ENCODE data around the gene MAT2A. TPM values are rescaled to one million over a fixed set of nuclear protein-coding genes. Genes with fewer than 3 reads are reported as not detected.

Gene MAT2A
- total RNA-seq, 2 donors from 2014 or later = 103 to 134 TPM

DNA sequence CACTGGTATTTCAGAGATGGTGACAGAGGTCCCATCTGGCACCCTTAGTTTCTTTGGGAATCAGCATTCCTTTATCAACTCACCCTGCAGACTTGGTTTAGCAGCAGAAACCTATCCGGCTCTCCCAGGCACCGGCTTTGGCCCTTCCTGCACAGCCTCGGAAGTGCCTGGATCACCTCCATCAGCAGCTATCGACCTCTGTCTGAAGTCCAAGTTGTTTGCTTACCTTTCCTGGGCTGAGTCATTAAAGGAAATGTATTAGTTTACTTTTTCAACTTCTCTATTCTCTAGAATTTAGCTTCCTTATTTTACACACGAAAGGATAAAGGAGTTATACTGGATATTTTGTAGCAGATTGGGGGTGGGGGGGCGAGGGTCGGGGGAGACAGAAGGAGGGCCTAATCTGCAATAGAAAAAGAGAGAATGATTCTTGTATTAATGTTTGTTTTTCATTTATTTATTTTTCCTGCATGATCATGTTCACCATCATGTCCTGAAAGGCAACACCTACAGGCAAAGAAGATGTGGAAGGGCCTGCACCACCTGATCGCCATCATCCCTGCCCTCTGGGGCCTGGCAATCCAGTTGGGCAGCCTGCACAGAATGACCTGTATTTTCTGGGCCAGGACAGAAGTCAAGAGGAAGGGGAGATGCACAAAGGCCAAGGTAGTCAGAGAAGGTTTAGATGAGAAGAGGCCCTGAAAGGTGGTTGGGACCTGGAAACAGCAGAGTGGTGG is 22.1 kb upstream of the MAT2A start:
- WGBS = 29% methylated on average over 8 of the region's 8 CpGs
- peak; percentile 33 for DNase-seq (ENCODE audit: low spot score)
- TF ChIP-seq POLR2A (IDR thresholded peaks at IDR 0.05) (no peak), CTCF (IDR thresholded peaks at IDR 0.05) (no peak), POLR2AphosphoS5 (IDR thresholded peaks at IDR 0.05) (peak; percentile 24)
- Histone ChIP-seq H3K9me3 (no peaks in the 10 kb centered on the region), H3K4me3 (no peak overlapping the region), H3K4me1 (replicated peaks) (no peaks in the 10 kb centered on the region), H3K27ac (peak overlapping the region; percentile 45 to 55), H3K27me3 (replicated peaks; ENCODE audit: insufficient read depth) (no peaks in the 10 kb centered on the region), H3K36me3 (no peaks in the 10 kb centered on the region)
- intact Hi-C loops (cut with DNase I) = no loop called here

GRCh38 chr2:85522090-85522647 is 16.8 kb upstream of the MAT2A start:
- intact Hi-C loops (cut with DNase I) = no loop called here

DNA sequence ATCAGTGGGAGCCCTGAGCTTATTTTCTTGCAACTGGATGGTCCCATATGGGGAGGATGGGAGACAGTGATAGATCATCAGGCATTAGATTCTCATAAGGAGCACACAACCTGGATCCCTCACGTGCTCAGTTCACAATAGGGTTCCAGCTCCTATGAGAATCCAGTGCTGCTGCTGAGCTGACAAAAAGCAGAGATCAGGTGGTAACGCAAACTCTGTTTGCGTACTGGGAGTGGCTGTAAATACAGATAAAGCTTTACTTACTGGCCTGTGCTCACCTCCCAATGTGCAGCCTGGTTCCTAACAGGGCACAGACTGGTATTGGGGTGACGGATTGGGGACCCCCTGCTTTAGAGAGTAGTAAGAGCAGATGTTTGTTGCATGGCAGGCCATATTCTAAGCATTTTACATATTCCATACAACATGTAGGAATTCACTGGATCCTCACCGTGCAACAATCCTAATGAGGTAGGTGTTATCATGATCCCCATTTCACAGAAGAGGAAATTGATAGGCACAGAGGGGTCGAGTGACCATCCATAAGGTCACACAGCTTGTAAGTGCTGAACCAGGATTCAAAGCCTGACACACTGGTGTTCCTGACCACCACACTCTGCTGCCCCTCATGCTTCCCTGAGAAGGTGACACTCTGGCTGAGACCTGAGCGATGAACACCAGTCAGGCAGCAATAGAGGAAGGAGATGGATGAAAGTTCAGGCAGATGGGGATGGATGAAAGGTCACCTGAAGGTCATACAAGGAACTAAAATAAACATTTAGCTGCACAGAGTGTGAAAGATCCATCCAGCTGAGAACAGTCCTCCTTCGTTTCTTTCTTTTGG is 15.7 kb upstream of the MAT2A start:
- no peaks in the 10 kb centered on the region for H3K36me3 ChIP-seq
- WGBS = 66% methylated on average over 8 of the region's 8 CpGs
- peak overlapping the region; percentile 62 to 75 for H3K27ac ChIP-seq
- intact Hi-C loops (cut with DNase I) = no loop called here
- no peaks in the 10 kb centered on the region for H3K27me3 ChIP-seq (replicated peaks; ENCODE audit: insufficient read depth)
- H3K4me1 ChIP-seq (replicated peaks) = peaks cover 21% of the 10 kb centered on the region
- no peak overlapping the region for H3K4me3 ChIP-seq
- TF ChIP-seq POLR2A (IDR thresholded peaks at IDR 0.05) (no peak), CTCF (IDR thresholded peaks at IDR 0.05) (no peak), POLR2AphosphoS5 (IDR thresholded peaks at IDR 0.05) (peak; percentile 51)
- H3K9me3 ChIP-seq = no peaks in the 10 kb centered on the region
- peak; percentile 27 for DNase-seq (ENCODE audit: low spot score)

More at GRCh38 chr2:85522090-85522647, 16.8 kb upstream of the MAT2A start:
- no peaks in the 10 kb centered on the region for H3K9me3 ChIP-seq
- no peaks in the 10 kb centered on the region for H3K36me3 ChIP-seq
- H3K4me1 ChIP-seq (replicated peaks) = peaks cover 21% of the 10 kb centered on the region
- no peak overlapping the region for H3K27ac ChIP-seq
- no peaks in the 10 kb centered on the region for H3K27me3 ChIP-seq (replicated peaks; ENCODE audit: insufficient read depth)
- no peak for DNase-seq (ENCODE audit: low spot score)
- H3K4me3 ChIP-seq = no peak overlapping the region
- TF ChIP-seq POLR2A (IDR thresholded peaks at IDR 0.05) (no peak), CTCF (IDR thresholded peaks at IDR 0.05) (no peak), POLR2AphosphoS5 (IDR thresholded peaks at IDR 0.05) (no peak)
- WGBS = 85% methylated on average over 6 of the region's 6 CpGs

DNA sequence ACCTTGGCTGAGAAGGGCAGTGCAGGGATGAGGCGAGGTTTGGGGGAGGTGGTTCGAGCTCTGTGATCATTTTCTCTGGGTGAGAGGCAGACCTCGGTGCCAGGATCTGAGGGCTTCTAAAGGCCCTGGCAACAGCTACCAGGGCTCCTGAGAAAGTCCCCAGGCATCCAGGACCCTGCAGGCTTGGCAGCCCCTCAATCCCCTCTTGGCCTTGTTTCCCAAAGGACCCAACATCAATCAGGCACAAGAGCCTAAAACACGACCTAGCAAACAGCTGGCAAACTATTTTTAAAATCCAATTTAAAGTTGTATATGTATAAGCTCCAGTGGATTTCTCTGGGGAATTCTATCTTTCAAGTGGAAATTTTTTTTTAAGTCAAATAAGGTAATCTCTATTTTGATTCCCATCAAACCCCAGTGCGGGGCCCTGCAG is 15.0 kb upstream of the MAT2A start:
- TF ChIP-seq POLR2AphosphoS5 (IDR thresholded peaks at IDR 0.05) (no peak), CTCF (IDR thresholded peaks at IDR 0.05) (no peak), POLR2A (IDR thresholded peaks at IDR 0.05) (no peak)
- intact Hi-C loops (cut with DNase I) = no loop called here
- Histone ChIP-seq H3K27ac (peak overlapping the region; percentile 62 to 75), H3K4me1 (replicated peaks) (peaks cover 21% of the 10 kb centered on the region), H3K9me3 (no peaks in the 10 kb centered on the region), H3K27me3 (replicated peaks; ENCODE audit: insufficient read depth) (no peaks in the 10 kb centered on the region), H3K4me3 (no peak overlapping the region), H3K36me3 (no peaks in the 10 kb centered on the region)
- WGBS = 47% methylated on average over 5 of the region's 5 CpGs
- DNase-seq (ENCODE audit: low spot score) = no peak
